ENCODE measurements around the gene CNNM2. TPM values are rescaled to one million over a fixed set of nuclear protein-coding genes. Genes with fewer than 3 reads are reported as not detected.
A peak's percentile ranks its signal among the peaks of the same experiment; 100 is the strongest.

The CNNM2 gene
- total RNA-seq, 2 donors from 2014 or later: 9.0 to 10.9 TPM

- H3K36me3 Mint-ChIP-seq (ENCODE audit: insufficient read depth in 2 of 2): no peaks in the 10 kb centered on the region
- no peak overlapping the region for H3K27ac Mint-ChIP-seq
- H3K27me3 Mint-ChIP-seq (ENCODE audit: low read depth): no peaks in the 10 kb centered on the region
- no peak overlapping the region for H3K4me3 Mint-ChIP-seq
- no peaks in the 10 kb centered on the region for H3K9me3 Mint-ChIP-seq
- no peak for ATAC-seq (replicated peaks in 1 of 2)
- H3K4me1 Mint-ChIP-seq (ENCODE audit: low read depth): no peaks in the 10 kb centered on the region
- no peak for DNase-seq
These were observed 122.3 kb downstream of the CNNM2 start for GRCh38 chr10:103040418-103040817.

- no peak for DNase-seq
- Mint-ChIP-seq H3K27me3 (ENCODE audit: low read depth) (no peaks in the 10 kb centered on the region), H3K27ac (no peak overlapping the region), H3K4me3 (no peak overlapping the region), H3K9me3 (no peaks in the 10 kb centered on the region), H3K36me3 (ENCODE audit: insufficient read depth in 2 of 2) (no peaks in the 10 kb centered on the region), H3K4me1 (ENCODE audit: low read depth) (no peaks in the 10 kb centered on the region)
- ATAC-seq (replicated peaks in 1 of 2): no peak
These were observed 123.3 kb downstream of the CNNM2 start for GRCh38 chr10:103041391-103041790.

DNA sequence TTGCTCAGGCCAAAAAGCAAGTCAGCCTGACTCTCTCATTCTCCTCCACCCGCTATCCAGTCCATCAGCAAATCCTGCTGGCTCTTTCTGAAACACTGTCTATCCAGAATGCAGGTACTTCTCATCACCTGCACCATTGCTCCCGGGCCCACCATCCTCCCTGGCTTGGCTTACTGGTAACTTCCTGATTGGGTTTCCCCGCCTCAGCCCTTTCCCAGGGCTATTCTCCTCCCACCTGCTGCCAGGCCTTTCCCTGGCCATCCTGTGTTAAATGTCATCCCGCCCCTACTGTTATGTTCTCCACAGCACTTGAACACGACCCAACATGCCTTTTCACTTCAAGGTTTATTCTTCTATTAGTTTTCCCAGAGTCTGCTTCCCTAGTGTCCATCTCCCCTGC lies 124.0 kb downstream of the CNNM2 start:
- Mint-ChIP-seq H3K27ac (no peak overlapping the region), H3K4me3 (no peak overlapping the region), H3K9me3 (no peaks in the 10 kb centered on the region), H3K27me3 (ENCODE audit: low read depth) (no peaks in the 10 kb centered on the region), H3K36me3 (ENCODE audit: insufficient read depth in 2 of 2) (no peaks in the 10 kb centered on the region), H3K4me1 (ENCODE audit: low read depth) (no peaks in the 10 kb centered on the region)
- DNase-seq (no peak), ATAC-seq (replicated peaks in 1 of 2) (no peak)

- no peaks in the 10 kb centered on the region for H3K27me3 Mint-ChIP-seq (ENCODE audit: low read depth)
- no peaks in the 10 kb centered on the region for H3K9me3 Mint-ChIP-seq
- no peaks in the 10 kb centered on the region for H3K4me1 Mint-ChIP-seq (ENCODE audit: low read depth)
- H3K4me3 Mint-ChIP-seq: no peak overlapping the region
- ATAC-seq (replicated peaks in 1 of 2) (no peak), DNase-seq (no peak)
- H3K36me3 Mint-ChIP-seq (ENCODE audit: insufficient read depth in 2 of 2): no peaks in the 10 kb centered on the region
- H3K27ac Mint-ChIP-seq: no peak overlapping the region
These were observed 124.8 kb downstream of the CNNM2 start for GRCh38 chr10:103042908-103043307.

DNA sequence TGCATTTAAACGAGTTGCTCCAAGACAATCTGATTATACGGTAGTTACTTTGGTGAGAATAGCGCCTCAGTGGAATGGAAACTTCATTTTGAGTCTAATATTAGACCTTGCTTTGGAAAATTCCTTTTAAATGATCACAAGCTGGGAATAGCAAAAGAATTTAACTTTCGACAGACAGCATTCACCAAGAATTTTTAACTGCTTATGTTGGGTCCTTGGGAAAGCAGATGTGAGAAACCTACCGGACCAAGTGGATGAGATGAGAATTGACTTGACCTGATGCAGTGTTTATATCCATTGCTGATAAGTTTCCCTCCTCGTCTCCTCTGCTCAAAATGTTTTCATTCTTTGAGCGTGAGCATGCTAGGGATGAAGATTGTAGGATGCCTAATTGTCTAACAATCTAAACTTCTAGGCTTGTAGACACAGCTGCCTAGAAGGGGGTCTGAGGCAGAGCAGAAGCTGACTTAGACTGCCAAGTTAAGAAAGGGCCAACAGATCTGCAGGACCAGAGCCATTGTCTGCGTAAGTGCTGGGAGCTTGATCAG lies 126.9 kb downstream of the CNNM2 start:
- no peak for ATAC-seq (replicated peaks in 1 of 2)
- no peak overlapping the region for H3K4me3 Mint-ChIP-seq
- H3K9me3 Mint-ChIP-seq: no peaks in the 10 kb centered on the region

GRCh38 chr10:103045961-103046360 lies 127.9 kb downstream of the CNNM2 start:
- Mint-ChIP-seq H3K27me3 (ENCODE audit: low read depth) (no peaks in the 10 kb centered on the region), H3K4me1 (ENCODE audit: low read depth) (no peaks in the 10 kb centered on the region), H3K9me3 (no peaks in the 10 kb centered on the region), H3K36me3 (ENCODE audit: insufficient read depth in 2 of 2) (no peaks in the 10 kb centered on the region), H3K4me3 (no peak overlapping the region), H3K27ac (no peak overlapping the region)
- ATAC-seq (replicated peaks in 1 of 2) (no peak), DNase-seq (no peak)

More for the DNA sequence above, 126.9 kb downstream of the CNNM2 start:
- no peaks in the 10 kb centered on the region for H3K4me1 Mint-ChIP-seq (ENCODE audit: low read depth)
- no peak overlapping the region for H3K27ac Mint-ChIP-seq
- DNase-seq: no peak
- H3K27me3 Mint-ChIP-seq (ENCODE audit: low read depth): no peaks in the 10 kb centered on the region
- no peaks in the 10 kb centered on the region for H3K36me3 Mint-ChIP-seq (ENCODE audit: insufficient read depth in 2 of 2)

DNA sequence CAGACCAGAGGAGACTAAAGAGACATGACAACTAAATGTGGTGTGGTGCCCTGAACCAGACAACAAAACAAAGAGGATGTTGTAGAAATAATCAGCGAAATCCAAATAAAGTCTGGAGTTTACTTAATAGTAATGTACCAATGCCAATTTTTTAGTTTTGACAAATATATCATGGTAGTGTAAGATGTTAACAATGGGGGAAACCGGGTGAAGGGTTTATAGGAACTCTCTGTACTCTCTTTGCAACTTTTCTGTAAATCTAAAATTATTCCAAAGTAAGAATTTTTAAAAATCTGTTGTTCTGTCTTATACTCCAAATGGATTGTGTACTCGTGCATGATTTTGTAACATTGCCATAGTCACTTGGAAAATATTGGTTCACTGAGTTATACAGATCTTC lies 129.3 kb downstream of the CNNM2 start:
- Mint-ChIP-seq H3K9me3 (no peaks in the 10 kb centered on the region), H3K27ac (no peak overlapping the region), H3K4me3 (no peak overlapping the region), H3K27me3 (ENCODE audit: low read depth) (no peaks in the 10 kb centered on the region), H3K36me3 (ENCODE audit: insufficient read depth in 2 of 2) (no peaks in the 10 kb centered on the region), H3K4me1 (ENCODE audit: low read depth) (no peaks in the 10 kb centered on the region)
- ATAC-seq (replicated peaks in 1 of 2) (no peak), DNase-seq (no peak)

DNA sequence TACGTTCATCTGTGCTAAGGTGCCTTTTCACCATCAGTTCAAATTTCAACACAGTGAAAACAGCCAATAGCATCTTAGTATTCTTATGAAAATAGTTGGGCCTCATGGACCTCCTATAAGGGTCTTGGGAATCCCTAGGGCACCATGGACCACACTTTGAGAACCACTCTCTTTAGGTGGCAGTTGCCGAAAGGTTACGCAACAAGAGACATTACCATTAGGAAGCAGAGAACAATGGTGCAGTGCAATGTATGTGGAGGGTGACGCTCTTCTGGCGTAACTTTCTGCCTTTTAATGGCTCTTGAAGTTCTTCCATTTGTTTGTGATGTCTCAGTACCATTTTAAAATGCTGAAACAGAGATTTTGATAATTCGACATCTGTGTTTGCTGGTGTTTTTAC lies 131.1 kb downstream of the CNNM2 start:
- H3K27me3 Mint-ChIP-seq (ENCODE audit: low read depth): no peaks in the 10 kb centered on the region
- peaks cover 12% of the 10 kb centered on the region for H3K4me1 Mint-ChIP-seq (ENCODE audit: low read depth)
- ATAC-seq (replicated peaks in 1 of 2): no peak
- no peak for DNase-seq
- H3K27ac Mint-ChIP-seq: no peak overlapping the region
- no peak overlapping the region for H3K4me3 Mint-ChIP-seq
- H3K36me3 Mint-ChIP-seq (ENCODE audit: insufficient read depth in 2 of 2): no peaks in the 10 kb centered on the region
- H3K9me3 Mint-ChIP-seq: no peaks in the 10 kb centered on the region

- Mint-ChIP-seq H3K4me3 (peak overlapping the region; percentile 67 to 81), H3K9me3 (no peaks in the 10 kb centered on the region), H3K27ac (peak overlapping the region; percentile 13), H3K27me3 (ENCODE audit: low read depth) (no peaks in the 10 kb centered on the region), H3K36me3 (ENCODE audit: insufficient read depth in 2 of 2) (no peaks in the 10 kb centered on the region), H3K4me1 (ENCODE audit: low read depth) (peaks cover 27% of the 10 kb centered on the region)
- DNase-seq: peak; percentile 51 to 58
- peak; percentile 92 to 94 for ATAC-seq (replicated peaks in 1 of 2)
These were observed 135.8 kb downstream of the CNNM2 start for GRCh38 chr10:103053659-103054581.

GRCh38 chr10:103054621-103055020 lies 136.5 kb downstream of the CNNM2 start:
- H3K36me3 Mint-ChIP-seq (ENCODE audit: insufficient read depth in 2 of 2): no peaks in the 10 kb centered on the region
- H3K9me3 Mint-ChIP-seq: no peaks in the 10 kb centered on the region
- DNase-seq (no peak), ATAC-seq (replicated peaks in 1 of 2) (no peak)
- H3K4me1 Mint-ChIP-seq (ENCODE audit: low read depth): peaks cover 27% of the 10 kb centered on the region
- peak overlapping the region; percentile 67 to 81 for H3K4me3 Mint-ChIP-seq
- H3K27me3 Mint-ChIP-seq (ENCODE audit: low read depth): no peaks in the 10 kb centered on the region
- peak overlapping the region; percentile 13 for H3K27ac Mint-ChIP-seq

DNA sequence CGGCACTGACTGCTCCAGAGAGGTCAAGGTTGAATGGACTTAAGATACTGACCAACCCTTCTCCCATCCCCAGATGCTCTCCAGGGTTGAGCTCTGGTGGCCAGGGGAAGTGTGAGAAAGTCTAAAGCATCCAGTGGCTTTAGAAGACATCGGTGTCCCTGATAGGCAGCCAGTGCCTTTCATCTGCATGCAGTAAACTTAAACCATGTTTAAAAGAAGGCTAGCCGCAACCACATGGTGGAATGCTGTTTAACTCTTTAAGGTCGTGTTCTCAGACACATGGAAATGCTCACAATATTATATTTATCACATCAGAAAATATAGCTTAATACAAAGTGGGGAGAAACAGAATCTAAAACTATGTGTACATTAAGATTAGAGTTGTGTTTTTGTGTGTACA lies 137.0 kb downstream of the CNNM2 start:
- Mint-ChIP-seq H3K27me3 (ENCODE audit: low read depth) (no peaks in the 10 kb centered on the region), H3K4me1 (ENCODE audit: low read depth) (peaks cover 27% of the 10 kb centered on the region), H3K4me3 (peak overlapping the region; percentile 67 to 81), H3K9me3 (no peaks in the 10 kb centered on the region), H3K27ac (no peak overlapping the region), H3K36me3 (ENCODE audit: insufficient read depth in 2 of 2) (no peaks in the 10 kb centered on the region)
- no peak for DNase-seq
- ATAC-seq (replicated peaks in 1 of 2): no peak

DNA sequence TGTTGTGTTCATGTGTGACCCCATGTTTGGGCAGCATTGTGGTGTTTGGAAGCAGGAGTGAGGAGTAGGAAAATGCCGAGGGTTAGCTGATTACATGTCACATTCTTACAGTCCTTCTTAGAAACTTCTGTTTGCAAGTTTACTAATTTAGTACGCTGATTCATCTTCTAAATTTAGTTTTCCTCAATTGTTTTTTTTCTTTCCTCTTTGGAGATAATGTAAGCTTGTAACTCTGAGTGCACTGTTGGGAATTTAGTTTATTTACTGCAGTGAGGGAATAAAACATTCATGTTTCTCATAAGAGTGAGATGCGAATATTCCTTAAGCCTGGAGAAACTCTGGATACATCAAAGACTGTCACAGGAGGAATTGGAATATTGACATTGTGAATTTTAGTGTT lies 139.9 kb downstream of the CNNM2 start:
- H3K36me3 Mint-ChIP-seq (ENCODE audit: insufficient read depth in 2 of 2): no peaks in the 10 kb centered on the region
- DNase-seq (no peak), ATAC-seq (replicated peaks in 1 of 2) (no peak)

DNA sequence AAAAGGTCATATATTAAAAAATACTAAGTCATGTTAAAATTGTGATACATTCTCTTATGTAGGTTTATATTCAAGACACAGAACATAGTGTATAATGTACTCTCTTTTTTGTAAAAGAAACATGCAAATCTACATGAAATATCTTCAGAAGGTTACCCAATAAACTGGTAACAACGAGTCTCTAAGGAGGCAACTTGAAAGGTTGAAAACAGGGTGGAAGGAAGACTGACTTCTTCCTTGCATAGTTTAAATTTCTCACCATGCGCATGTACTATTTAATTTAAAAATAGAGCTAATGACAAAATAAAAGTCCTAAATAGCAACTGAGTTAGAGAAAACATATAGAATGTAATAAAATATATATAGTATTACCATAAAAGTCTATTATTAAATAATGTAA lies 142.5 kb downstream of the CNNM2 start:
- Mint-ChIP-seq H3K27me3 (ENCODE audit: low read depth) (no peaks in the 10 kb centered on the region), H3K36me3 (ENCODE audit: insufficient read depth in 2 of 2) (no peaks in the 10 kb centered on the region), H3K27ac (no peak overlapping the region), H3K9me3 (no peaks in the 10 kb centered on the region), H3K4me3 (no peak overlapping the region), H3K4me1 (ENCODE audit: low read depth) (peaks cover 2% of the 10 kb centered on the region)
- ATAC-seq (replicated peaks in 1 of 2): no peak
- DNase-seq: no peak

More for the DNA sequence above, 139.9 kb downstream of the CNNM2 start:
- no peaks in the 10 kb centered on the region for H3K27me3 Mint-ChIP-seq (ENCODE audit: low read depth)
- H3K4me1 Mint-ChIP-seq (ENCODE audit: low read depth): peaks cover 27% of the 10 kb centered on the region
- no peak overlapping the region for H3K4me3 Mint-ChIP-seq
- no peaks in the 10 kb centered on the region for H3K9me3 Mint-ChIP-seq
- no peak overlapping the region for H3K27ac Mint-ChIP-seq
